PC-9 (cell line): ENCODE measurements around the gene EML5.

Experiments used
- EZH2 ChIP-seq: fragments of 200-600 bp; sonication (generic); IDR thresholded peaks from 2 replicates; pipeline ENCODE4 v1.8.0; 2017; ENCODE audit warnings: antibody characterized with exemption, low read depth
- TF ChIP-seq, protein P1 (sequence below): fragments of 200-600 bp; sonication (generic); conservative IDR thresholded peaks from 2 replicates; pipeline ENCODE4 v1.6.1; 2017; ENCODE audit warnings: mixed run types, antibody characterized with exemption, mild to moderate bottlenecking, moderate library complexity

DNA sequence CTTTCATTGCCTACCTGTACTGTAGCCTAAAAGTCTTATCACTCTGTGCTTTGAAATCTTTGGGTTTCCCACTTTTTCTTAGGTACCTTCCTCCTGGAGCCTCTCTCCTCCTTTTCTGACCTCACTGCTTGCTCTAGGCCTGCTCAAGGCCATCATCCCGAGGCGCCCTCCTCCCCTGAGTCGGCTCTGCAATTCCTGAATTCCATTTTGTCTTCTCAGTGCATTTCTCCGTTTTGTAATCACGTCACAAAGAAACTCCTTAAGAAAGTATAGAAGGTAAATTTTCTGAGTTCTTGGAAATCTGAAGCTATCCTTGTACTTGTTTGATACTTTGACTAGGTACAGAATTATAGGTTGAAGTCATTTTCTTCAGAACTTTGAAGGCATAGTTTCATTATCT, 204.7 kb downstream of the EML5 start:
- TF ChIP-seq, protein P1, sequence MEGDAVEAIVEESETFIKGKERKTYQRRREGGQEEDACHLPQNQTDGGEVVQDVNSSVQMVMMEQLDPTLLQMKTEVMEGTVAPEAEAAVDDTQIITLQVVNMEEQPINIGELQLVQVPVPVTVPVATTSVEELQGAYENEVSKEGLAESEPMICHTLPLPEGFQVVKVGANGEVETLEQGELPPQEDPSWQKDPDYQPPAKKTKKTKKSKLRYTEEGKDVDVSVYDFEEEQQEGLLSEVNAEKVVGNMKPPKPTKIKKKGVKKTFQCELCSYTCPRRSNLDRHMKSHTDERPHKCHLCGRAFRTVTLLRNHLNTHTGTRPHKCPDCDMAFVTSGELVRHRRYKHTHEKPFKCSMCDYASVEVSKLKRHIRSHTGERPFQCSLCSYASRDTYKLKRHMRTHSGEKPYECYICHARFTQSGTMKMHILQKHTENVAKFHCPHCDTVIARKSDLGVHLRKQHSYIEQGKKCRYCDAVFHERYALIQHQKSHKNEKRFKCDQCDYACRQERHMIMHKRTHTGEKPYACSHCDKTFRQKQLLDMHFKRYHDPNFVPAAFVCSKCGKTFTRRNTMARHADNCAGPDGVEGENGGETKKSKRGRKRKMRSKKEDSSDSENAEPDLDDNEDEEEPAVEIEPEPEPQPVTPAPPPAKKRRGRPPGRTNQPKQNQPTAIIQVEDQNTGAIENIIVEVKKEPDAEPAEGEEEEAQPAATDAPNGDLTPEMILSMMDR = no peak
- no peak for TF ChIP-seq EZH2
